Prostate gland (tissue), 2 donors: ENCODE measurements around the gene ZMYND11. TPM values are rescaled to one million over a fixed set of nuclear protein-coding genes. Genes with fewer than 3 reads are reported as not detected.

Experiments
- DNase-seq: peaks from one replicate; pipeline ENCODE4 v3.0.0-alpha.2; 2019; ENCODE audit warnings: low spot score
- H3K27ac ChIP-seq, 2 donors: fragments of 200-600 bp; sonication (generic); 2 replicates each; pipeline ENCODE4 v1.5.1; 2017 to 2019
- H3K27me3 ChIP-seq: fragments of 200-600 bp; sonication (generic); replicated peaks from 2 replicates; pipeline ENCODE4 v1.5.1; 2019; ENCODE audit not compliant: insufficient read depth
- H3K36me3 ChIP-seq, 2 donors: fragments of 200-600 bp; sonication (generic); 1 replicate in 1 of 2; 2 replicates in 1 of 2; pipeline versions ENCODE4 v1.5.1 to v1.8.1; 2017 to 2019
- H3K4me1 ChIP-seq: fragments of 200-600 bp; sonication (generic); replicated peaks from 2 replicates; pipeline ENCODE4 v1.5.1; 2019
- H3K4me3 ChIP-seq, 2 donors: fragments of 200-600 bp; sonication (generic); 2 replicates each; pipeline ENCODE4 v1.5.1; 2017 to 2019
- H3K9me3 ChIP-seq: fragments of 200-600 bp; sonication (generic); 2 replicates; pipeline ENCODE4 v1.5.1; 2017
- POLR2A ChIP-seq: fragments of 450-650 bp; IDR thresholded peaks from one replicate; pipeline ENCODE4 v1.6.1; 2016; ENCODE audit warnings: antibody characterized with exemption, mild to moderate bottlenecking
- POLR2AphosphoS5 ChIP-seq: sonication (generic); formaldehyde crosslinking; IDR thresholded peaks from one replicate; pipeline ENCODE4 v1.6.1; 2017; ENCODE audit warnings: antibody characterized with exemption
- WGBS: methylation state at CpG from one replicate; pipeline ENCODE4 v1.1.5; 2018; 5-methylcytosine and 5-hydroxymethylcytosine counted together
- intact Hi-C: fragments of 100-400 bp; cut with DNase I; formaldehyde crosslinking; loops from one replicate; pipeline ENCODE4 v1.14.2; 2022
- total RNA-seq, 2 donors: library from RNA; depleted of rRNA; stranded (reverse); fragments of >200 nt; gene quantifications; one replicate each; pipeline ENCODE4 v1.1.0, GENCODE V29; 2016
- TF ChIP-seq, protein P1 (sequence below), 4 experiments: fragments of 200-600 bp in 2 of 4; fragments of 450-650 bp in 2 of 4; sonication (generic) in 2 of 4; IDR thresholded peaks; 1 replicate in 3 of 4; 2 replicates in 1 of 4; pipeline ENCODE4 v1.5.1; 2016 to 2019; ENCODE audit warnings: antibody characterized with exemption in 4 of 4, mild to moderate bottlenecking in 2 of 4, moderate library complexity in 2 of 4

Gene ZMYND11
- total RNA-seq, 2 donors from 2014 or later, result 66.6 to 78.1 TPM

DNA sequence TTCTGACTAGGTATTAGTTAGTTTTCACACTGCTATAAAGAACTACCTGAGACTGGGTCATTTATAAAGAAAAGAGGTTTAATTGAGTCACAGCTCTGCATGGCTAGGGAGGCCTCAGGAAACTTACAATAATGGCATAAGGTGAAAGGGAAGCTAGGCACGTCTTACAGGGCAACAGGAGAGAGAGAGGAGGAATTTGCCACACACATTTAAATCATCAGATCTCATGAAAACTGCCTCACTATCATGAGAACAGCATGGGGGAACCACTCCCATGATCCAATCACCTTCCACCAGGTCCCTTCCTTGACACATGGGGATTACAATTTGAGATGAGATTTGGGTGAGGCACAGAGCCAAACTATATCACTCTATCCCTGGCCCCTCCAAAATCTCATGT, 40.6 kb upstream of the ZMYND11 start:
- Histone ChIP-seq H3K36me3 (no peaks in the 10 kb centered on the region), H3K9me3 (no peaks in the 10 kb centered on the region), H3K27ac (no peak overlapping the region), H3K27me3 (no peaks in the 10 kb centered on the region), H3K4me1 (no peaks in the 10 kb centered on the region), H3K4me3 (no peak overlapping the region)
- DNase-seq, result no peak
- WGBS, result 50% methylated on average over 1 of the region's 1 CpG
- intact Hi-C loops, result no loop called here
- TF ChIP-seq POLR2A (no peak), POLR2AphosphoS5 (no peak)
- TF ChIP-seq, protein P1, sequence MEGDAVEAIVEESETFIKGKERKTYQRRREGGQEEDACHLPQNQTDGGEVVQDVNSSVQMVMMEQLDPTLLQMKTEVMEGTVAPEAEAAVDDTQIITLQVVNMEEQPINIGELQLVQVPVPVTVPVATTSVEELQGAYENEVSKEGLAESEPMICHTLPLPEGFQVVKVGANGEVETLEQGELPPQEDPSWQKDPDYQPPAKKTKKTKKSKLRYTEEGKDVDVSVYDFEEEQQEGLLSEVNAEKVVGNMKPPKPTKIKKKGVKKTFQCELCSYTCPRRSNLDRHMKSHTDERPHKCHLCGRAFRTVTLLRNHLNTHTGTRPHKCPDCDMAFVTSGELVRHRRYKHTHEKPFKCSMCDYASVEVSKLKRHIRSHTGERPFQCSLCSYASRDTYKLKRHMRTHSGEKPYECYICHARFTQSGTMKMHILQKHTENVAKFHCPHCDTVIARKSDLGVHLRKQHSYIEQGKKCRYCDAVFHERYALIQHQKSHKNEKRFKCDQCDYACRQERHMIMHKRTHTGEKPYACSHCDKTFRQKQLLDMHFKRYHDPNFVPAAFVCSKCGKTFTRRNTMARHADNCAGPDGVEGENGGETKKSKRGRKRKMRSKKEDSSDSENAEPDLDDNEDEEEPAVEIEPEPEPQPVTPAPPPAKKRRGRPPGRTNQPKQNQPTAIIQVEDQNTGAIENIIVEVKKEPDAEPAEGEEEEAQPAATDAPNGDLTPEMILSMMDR (IDR thresholded peaks at IDR 0.05), result no peak

DNA sequence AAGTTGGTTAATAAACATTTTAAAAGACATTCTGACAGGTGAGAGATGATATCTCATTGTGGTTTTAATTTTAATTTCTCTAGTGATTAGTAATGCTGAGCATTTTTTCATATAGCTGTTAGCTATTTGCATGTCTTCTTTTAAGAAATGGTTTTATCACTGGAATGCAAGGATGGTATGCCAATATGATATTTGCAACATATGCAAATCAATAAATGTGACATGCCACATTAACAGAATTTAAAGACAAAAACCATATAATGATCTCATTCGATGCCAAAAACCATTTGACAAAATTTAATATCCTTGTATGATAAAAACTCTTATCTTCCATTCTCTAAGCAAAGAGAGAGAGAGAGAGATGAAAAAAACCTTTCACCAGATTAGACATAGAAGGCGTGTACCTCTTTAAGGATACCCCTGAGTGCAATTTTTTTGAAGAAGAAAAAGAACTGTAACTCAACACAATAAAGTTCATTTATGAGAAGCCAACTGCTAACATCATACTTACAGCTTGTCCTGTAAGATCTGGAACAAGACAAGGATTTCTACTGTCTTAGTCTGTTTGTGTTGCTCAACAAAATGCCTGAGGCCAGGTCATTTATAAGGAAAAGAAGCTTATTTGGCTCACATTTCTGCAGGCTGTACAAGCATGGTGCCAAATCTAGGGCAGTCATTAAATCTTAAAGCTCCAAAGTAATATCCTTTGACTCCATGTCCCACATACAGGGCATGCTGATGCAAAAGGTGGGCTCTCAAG, 39.7 kb upstream of the ZMYND11 start:
- H3K9me3 ChIP-seq, result no peaks in the 10 kb centered on the region
- H3K27me3 ChIP-seq, result no peaks in the 10 kb centered on the region
- H3K36me3 ChIP-seq, result no peaks in the 10 kb centered on the region
- 60% methylated on average over 2 of the region's 2 CpGs for WGBS
- intact Hi-C loops, result no loop called here
- DNase-seq, result no peak
- no peak overlapping the region for H3K4me3 ChIP-seq
- H3K4me1 ChIP-seq, result no peaks in the 10 kb centered on the region
- H3K27ac ChIP-seq, result no peak overlapping the region
- TF ChIP-seq, protein P1 (IDR thresholded peaks at IDR 0.05), result no peak
- TF ChIP-seq POLR2A (no peak), POLR2AphosphoS5 (no peak)

DNA sequence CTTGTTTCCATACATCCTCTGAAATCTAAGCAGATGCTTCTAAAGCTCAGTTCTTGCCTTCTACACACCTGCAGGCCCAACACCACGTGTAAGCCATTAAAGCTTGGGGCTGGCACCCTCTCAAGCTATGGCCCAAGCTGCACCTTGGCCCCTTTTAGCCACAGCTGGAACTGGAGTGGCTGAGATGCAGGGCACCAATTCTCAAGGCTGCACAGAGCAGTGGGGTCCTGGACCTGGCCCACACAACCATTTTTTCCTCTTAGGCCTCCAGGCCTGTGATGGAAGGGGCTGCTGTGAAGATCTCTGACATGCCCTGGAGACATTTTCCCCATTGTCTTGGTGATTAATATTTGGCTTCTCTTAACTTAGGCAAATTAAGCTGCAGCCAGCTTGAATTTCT, 38.8 kb upstream of the ZMYND11 start:
- no peaks in the 10 kb centered on the region for H3K36me3 ChIP-seq
- WGBS, result 21% methylated on average over 1 of the region's 1 CpG

DNA sequence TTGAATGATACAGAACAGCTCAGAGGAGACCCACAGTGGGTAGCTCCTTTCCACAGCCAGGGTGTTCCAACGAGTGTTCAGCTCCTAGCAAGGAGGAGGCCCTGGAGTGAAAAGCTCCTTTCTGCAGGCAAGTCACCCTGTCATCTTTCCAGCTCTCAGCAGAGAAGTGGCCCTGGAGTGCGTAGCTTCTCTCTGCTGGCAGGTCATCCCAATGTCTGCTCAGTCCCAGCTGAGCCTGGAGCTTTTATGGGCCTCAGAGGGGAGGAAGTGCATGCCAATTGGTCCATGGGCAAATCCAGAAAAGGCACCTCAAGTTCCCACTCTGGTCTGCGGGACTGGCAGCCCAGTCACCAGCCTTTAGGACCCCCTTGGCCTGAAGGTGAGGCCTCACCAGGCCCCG, 30.8 kb upstream of the ZMYND11 start:
- H3K36me3 ChIP-seq, result no peaks in the 10 kb centered on the region

More for the DNA sequence above, 38.8 kb upstream of the ZMYND11 start:
- Histone ChIP-seq H3K4me3 (no peak overlapping the region), H3K9me3 (no peaks in the 10 kb centered on the region), H3K4me1 (no peaks in the 10 kb centered on the region), H3K27me3 (no peaks in the 10 kb centered on the region), H3K27ac (no peak overlapping the region)
- intact Hi-C loops, result no loop called here
- DNase-seq, result no peak
- TF ChIP-seq POLR2A (no peak), POLR2AphosphoS5 (no peak)
- TF ChIP-seq, protein P1 (IDR thresholded peaks at IDR 0.05), result no peak

DNA sequence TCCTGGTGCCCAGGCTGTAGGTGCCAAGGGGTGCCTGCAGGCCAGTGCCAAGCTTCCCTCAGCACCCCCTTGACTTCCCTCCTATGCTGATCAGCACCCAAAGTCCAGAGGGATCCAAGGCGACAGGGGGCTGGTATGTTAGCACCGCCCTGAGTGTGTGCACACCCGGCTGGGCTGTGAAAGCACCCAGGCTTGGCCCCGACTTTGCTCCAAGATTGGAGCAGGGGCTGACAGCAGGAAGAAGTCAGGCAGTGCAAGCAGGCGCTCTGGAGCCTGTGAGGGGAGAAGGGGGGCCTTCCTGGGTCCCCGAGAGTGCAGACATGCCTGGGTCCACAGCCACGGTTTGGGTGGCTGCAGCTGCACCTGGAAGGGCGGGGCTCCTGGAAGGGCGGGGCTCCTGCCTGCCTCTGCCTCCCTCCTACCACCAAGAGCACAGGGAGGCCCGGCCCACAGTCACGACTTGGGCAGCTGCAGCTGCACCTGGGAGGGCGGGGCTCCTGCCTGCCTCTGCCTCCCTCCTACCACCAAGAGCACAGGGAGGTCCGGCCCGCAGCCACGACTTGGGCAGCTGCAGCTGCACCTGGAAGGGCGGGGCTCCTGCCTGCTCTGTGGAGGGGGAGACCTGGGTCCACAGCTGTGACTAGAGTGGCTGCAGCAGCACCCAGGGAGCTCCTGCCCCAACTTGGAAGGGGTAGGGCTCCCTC, 30.2 kb upstream of the ZMYND11 start:
- Histone ChIP-seq H3K27ac (no peak overlapping the region), H3K4me1 (no peaks in the 10 kb centered on the region), H3K9me3 (no peaks in the 10 kb centered on the region), H3K27me3 (no peaks in the 10 kb centered on the region), H3K4me3 (no peak overlapping the region), H3K36me3 (no peaks in the 10 kb centered on the region)
- intact Hi-C loops, result no loop called here
- TF ChIP-seq POLR2AphosphoS5, result no peak
- TF ChIP-seq, protein P1 (IDR thresholded peaks at IDR 0.05), result no peak
- TF ChIP-seq POLR2A, result no peak
- WGBS, result 85% methylated on average over 16 of the region's 16 CpGs
- no peak for DNase-seq

More for the DNA sequence above, 30.8 kb upstream of the ZMYND11 start:
- no peak overlapping the region for H3K4me3 ChIP-seq
- no peaks in the 10 kb centered on the region for H3K27me3 ChIP-seq
- 90% methylated on average over 4 of the region's 4 CpGs for WGBS
- H3K9me3 ChIP-seq, result no peaks in the 10 kb centered on the region
- H3K4me1 ChIP-seq, result no peaks in the 10 kb centered on the region
- DNase-seq, result no peak
- intact Hi-C loops, result no loop called here
- H3K27ac ChIP-seq, result no peak overlapping the region
- TF ChIP-seq POLR2A (no peak), POLR2AphosphoS5 (no peak)
